Measurements from ENCODE around the gene PYGM. TPM values are rescaled to one million over a fixed set of nuclear protein-coding genes. Genes with fewer than 3 reads are reported as not detected.

Gene PYGM
- total RNA-seq, 1 donor from 2014 or later = 2.0 TPM

DNA sequence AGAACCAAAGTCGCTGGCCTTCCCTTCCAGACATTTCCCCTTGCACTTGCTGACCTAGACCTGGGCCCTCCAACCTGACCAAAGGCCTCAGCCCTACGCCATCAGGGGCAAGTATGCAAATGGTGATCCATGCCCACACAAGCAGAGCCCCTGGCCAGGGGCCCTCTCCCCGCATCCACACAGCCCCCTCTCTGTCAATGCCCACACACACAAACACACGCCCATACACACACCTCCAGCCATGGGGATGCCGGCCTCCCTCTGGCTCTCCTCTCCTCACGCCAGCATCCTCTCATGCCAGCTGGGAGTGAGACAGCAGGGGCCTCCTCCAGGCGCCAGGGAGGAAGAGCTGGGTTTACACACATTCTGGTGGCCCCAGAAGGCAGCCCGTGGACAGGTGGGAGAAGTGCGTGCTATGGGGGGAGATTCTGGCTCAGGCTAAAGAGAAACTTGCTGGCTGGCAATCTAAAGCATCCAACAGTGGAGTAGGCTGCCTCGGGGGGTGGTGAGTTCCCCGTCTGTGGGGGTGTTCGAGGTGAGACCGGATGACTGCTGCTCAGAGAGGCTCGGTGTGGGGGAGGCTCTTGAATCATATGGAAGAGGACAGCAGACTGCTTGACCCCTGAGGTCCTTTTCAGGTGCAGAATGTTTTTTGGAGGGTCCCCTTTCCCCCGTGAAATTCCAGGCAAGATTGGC is 41.5 kb downstream of the PYGM start:
- Histone ChIP-seq H3K27ac (no peak overlapping the region), H3K36me3 (no peaks in the 10 kb centered on the region), H3K4me3 (no peak overlapping the region), H3K4me1 (peaks cover 1% of the 10 kb centered on the region), H3K9me3 (no peaks in the 10 kb centered on the region), H3K27me3 (peaks cover 81% of the 10 kb centered on the region)
- TF ChIP-seq, protein P1, sequence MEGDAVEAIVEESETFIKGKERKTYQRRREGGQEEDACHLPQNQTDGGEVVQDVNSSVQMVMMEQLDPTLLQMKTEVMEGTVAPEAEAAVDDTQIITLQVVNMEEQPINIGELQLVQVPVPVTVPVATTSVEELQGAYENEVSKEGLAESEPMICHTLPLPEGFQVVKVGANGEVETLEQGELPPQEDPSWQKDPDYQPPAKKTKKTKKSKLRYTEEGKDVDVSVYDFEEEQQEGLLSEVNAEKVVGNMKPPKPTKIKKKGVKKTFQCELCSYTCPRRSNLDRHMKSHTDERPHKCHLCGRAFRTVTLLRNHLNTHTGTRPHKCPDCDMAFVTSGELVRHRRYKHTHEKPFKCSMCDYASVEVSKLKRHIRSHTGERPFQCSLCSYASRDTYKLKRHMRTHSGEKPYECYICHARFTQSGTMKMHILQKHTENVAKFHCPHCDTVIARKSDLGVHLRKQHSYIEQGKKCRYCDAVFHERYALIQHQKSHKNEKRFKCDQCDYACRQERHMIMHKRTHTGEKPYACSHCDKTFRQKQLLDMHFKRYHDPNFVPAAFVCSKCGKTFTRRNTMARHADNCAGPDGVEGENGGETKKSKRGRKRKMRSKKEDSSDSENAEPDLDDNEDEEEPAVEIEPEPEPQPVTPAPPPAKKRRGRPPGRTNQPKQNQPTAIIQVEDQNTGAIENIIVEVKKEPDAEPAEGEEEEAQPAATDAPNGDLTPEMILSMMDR (IDR thresholded peaks at IDR 0.05) = no peak
- intact Hi-C loops (cut with DNase I) = no loop called here
- DNase-seq (peak; percentile 48), ATAC-seq (no peak)

DNA sequence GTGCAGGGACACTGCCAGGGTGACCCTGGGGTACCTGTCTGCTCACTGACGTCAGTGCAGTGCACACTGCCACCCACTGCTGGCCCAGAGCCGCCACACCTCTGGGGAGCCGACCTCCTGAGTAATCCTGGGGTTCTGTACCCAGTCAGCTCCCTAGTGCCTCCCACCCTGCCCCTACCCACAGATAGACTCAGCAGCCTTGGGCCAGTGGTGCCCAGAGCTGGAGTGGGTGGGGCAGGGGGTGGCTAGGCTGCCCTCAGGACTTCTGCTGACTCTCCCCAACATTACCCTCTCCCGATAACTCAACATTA is 42.6 kb downstream of the PYGM start:
- no peak overlapping the region for H3K27ac ChIP-seq
- no peaks in the 10 kb centered on the region for H3K4me1 ChIP-seq
- ATAC-seq (no peak), DNase-seq (peak; percentile 42)
- H3K4me3 ChIP-seq = no peak overlapping the region
- no peaks in the 10 kb centered on the region for H3K9me3 ChIP-seq
- intact Hi-C loops (cut with DNase I) = no loop called here
- TF ChIP-seq, protein P1 (IDR thresholded peaks at IDR 0.05) = no peak
- H3K27me3 ChIP-seq = peaks cover 88% of the 10 kb centered on the region
- H3K36me3 ChIP-seq = no peaks in the 10 kb centered on the region

DNA sequence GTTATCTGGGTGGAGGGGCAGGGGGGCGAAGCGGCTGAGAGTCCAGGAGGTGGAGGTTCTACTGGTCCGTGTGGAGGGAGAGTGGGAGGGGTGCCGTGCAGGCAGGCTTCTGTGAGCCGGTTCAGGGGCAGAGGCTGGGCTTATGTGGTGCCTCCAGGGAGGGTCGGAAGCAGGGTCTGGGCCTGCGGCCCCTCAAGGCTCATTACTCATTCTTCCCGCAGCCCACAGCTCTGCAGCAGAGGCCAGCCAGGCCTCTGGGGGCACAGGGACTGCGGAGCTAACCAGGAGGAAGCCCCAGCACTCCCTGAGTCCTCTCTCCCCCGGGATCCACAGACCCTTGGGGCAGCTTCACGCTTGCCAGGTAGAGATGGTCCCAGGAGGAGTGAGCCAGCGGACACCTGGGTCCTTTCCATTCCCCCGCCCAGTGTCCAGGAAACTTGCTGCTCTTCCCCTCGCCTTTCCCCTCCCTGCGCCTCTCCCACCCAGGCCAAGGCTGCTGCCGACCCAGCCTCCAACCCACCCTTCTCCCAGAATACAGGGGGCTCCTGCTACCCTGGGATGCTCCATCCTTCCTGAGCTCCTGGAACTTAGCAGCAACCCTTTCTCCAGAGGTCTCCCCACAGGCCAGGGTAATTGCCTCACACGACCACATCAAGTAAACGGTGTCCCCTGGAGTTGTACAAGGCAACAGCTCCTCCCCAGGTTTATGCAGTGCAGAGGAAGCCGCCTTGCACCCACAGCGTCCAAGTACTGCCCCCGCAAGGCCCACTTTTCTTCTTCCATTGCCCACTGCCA is 43.1 kb downstream of the PYGM start:
- DNase-seq (peak; percentile 53), ATAC-seq (no peak)
- Histone ChIP-seq H3K9me3 (no peaks in the 10 kb centered on the region), H3K4me1 (no peaks in the 10 kb centered on the region), H3K36me3 (no peaks in the 10 kb centered on the region), H3K27me3 (peaks cover 91% of the 10 kb centered on the region), H3K27ac (no peak overlapping the region), H3K4me3 (no peak overlapping the region)
- TF ChIP-seq, protein P1 (IDR thresholded peaks at IDR 0.05) = no peak
- intact Hi-C loops (cut with DNase I) = no loop called here

DNA sequence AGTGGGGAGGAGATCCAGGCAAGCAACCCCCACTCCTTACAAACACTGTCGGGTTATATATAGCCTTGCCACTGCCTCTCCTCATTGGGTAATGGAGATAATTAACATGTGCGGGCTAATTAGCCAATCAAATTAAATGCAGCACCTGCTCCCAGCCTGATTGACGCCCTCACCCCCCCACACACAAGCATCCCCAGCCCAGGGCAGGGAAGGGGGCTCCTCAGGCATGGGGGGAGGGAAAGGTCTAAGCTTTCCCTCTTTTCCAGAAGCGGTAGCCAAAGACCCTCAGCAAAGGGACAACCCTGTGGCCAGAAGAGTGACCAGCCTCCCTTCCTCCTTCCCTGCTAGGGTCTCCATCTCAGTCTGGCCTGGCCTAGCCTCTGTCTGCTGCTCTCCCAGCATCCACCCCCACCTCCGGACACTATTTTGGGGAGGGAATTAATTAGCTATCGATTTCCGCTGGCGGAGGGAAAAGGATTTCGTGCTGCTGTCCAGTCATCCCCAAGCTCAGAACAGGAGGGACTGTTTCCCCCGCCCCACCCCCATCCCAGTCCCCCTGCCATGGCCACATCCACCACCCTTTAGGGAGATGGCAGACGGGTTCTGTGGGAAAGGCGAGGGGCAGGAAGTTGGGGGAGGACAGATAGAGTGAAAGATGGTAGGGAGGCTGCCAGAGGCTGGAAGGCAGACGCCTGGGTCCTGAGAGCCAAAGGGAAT is 43.9 kb downstream of the PYGM start:
- Histone ChIP-seq H3K27me3 (peaks cover 92% of the 10 kb centered on the region), H3K4me3 (no peak overlapping the region), H3K9me3 (no peaks in the 10 kb centered on the region), H3K36me3 (no peaks in the 10 kb centered on the region), H3K4me1 (no peaks in the 10 kb centered on the region), H3K27ac (no peak overlapping the region)
- no peak for DNase-seq
- intact Hi-C loops (cut with DNase I) = no loop called here
- TF ChIP-seq, protein P1 (IDR thresholded peaks at IDR 0.05) = no peak
- ATAC-seq = no peak

DNA sequence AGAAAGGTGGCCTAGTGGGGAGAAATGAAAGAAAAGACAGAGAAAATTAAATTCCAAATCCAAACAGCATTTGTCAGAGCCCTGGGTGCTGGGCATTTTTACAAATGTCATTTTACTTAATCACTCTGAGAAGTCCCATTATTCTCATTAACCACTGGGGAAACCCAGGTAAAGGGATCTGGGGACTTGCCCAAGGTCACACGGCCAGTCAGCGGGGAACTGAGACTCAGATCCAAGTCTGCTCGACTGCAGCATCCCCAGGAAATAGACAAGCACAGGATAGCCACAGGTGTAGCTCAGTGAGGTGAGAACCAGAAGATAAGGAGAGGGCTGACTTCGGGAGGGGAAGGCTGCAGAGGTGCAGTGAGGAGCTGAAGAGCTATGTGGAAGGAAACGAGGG is 44.7 kb downstream of the PYGM start:
- intact Hi-C loops (cut with DNase I) = no loop called here
- Histone ChIP-seq H3K4me3 (no peak overlapping the region), H3K9me3 (no peaks in the 10 kb centered on the region), H3K27me3 (peaks cover 92% of the 10 kb centered on the region), H3K27ac (no peak overlapping the region), H3K36me3 (no peaks in the 10 kb centered on the region), H3K4me1 (no peaks in the 10 kb centered on the region)
- DNase-seq = peak; percentile 25
- TF ChIP-seq, protein P1 (IDR thresholded peaks at IDR 0.05) = no peak
- no peak for ATAC-seq

Data from upper lobe of right lung (tissue), 1 donor.